GM10248 (cell line): ENCODE results near the gene LPCAT1.

Experiments
- CTCF ChIA-PET: fragments of 300-600 bp; sonication (Branson Sonifier 250); formaldehyde crosslinking; extraction: SDS; loops from one replicate; lab custom pipeline; 2021; ENCODE audit warnings: antibody characterized with exemption; lab: Yijun Ruan, JAX
- POLR2A ChIA-PET: fragments of 350-650 bp; sonication (Branson Sonifier 250); formaldehyde crosslinking; extraction: SDS; loops from one replicate; lab custom pipeline; 2020; ENCODE audit warnings: antibody characterized with exemption; lab: Yijun Ruan, JAX
- DNase-seq: peaks from one replicate; pipeline ENCODE4 v3.0.0; 2012; ENCODE audit errors: extremely low spot score
- TF ChIP-seq, protein P1 (sequence below): IDR thresholded peaks from 2 replicates; pipeline ENCODE4 v1.5.1; 2012; ENCODE audit warnings: mild to moderate bottlenecking, low read depth; ENCODE audit errors: extremely low read depth, missing control alignments, control extremely low read depth

LPCAT1 gene

DNA sequence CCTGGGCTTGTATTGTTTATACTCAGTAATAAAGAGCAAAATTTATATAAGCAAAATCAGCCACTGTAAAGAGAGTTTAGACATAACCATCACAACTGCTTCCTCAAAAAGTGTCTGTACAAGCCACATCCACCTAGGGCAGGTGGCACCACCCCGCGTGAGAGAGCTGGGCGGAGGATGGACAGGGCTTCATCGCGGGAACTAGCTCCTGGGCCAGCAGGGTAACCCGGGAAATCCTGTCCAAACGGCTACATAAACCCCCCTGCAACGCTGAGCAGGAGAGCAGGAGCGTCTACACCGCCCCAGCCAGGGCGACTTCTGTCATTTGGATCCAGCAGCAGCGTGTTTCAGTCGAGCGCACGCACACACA is 79.8 kb downstream of the LPCAT1 start:
- TF ChIP-seq, protein P1, sequence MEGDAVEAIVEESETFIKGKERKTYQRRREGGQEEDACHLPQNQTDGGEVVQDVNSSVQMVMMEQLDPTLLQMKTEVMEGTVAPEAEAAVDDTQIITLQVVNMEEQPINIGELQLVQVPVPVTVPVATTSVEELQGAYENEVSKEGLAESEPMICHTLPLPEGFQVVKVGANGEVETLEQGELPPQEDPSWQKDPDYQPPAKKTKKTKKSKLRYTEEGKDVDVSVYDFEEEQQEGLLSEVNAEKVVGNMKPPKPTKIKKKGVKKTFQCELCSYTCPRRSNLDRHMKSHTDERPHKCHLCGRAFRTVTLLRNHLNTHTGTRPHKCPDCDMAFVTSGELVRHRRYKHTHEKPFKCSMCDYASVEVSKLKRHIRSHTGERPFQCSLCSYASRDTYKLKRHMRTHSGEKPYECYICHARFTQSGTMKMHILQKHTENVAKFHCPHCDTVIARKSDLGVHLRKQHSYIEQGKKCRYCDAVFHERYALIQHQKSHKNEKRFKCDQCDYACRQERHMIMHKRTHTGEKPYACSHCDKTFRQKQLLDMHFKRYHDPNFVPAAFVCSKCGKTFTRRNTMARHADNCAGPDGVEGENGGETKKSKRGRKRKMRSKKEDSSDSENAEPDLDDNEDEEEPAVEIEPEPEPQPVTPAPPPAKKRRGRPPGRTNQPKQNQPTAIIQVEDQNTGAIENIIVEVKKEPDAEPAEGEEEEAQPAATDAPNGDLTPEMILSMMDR = no peak
- CTCF ChIA-PET = no interaction called here
- no peak for DNase-seq

DNA sequence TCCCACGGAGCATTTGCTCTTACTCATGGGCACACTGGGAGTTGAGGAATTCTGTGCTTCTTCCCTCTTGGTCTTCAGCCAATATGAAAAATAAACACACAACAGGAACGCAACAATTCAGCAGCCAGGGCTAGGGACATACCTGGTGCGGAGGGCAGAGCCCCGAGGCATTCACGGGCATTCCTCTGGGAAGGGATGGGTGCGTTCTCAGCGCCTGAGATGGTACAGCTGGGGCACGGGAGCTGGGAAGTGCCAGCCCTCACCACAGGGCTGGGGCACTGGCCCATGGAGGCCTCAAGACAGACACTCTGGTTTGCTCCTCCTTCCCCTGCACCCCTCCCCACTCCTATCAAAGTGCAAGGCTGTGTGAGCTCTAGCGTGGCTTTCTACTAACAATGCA is 80.6 kb downstream of the LPCAT1 start:
- DNase-seq = no peak
- TF ChIP-seq, protein P1 = no peak
- ChIA-PET POLR2A (no interaction called here), CTCF (interaction anchor here (1.1 kb wide), 1 partner anchor 48 kb away, joined by 3 read pairs; no protein-coding TSS in a partner anchor)

More for the DNA sequence above, 79.8 kb downstream of the LPCAT1 start:
- POLR2A ChIA-PET = no interaction called here

DNA sequence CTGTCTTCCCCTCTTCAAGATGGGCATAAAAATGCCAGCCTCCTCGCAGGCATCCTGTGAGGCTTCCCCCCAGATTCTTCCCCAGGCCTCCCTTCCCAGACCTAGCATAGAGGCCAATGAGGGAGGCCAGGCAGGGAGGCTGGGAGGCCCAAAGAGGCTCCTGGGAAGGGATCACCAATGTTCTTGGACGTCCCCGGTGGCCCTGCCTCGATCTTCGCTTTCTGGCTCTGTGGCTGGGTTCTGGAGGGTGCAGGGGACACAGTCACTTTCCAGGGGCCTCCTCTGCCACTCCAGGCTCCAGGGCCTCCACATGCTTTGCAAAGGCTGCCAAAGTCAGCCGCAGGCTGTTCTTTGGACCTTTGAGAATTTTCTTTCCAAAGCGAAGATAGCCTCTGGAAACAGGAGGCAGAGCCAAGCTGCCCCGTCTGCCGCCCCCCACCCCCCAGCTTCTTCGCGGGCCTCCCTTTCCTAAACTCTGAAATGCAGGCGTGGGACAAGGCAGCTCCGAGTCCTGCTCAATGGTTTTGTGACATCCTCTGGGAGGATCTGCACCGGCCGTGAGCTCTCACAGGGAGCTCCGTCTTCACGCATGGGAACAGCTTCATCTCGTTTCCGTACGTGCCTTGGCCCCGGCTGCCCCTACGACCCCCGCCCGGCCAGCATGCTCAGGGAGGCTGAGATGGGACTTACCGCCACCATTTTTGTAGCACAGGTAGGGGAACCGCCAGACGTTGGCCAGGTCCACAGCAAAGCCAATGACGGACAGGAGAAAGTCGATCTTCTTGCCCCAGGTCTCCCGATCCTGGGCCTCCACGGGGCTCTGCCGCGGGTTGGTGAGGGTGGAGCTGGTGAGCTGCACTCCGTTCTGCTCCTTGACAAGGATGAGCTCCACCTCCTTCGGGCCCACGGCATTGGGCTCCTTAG is 81.3 kb downstream of the LPCAT1 start:
- ChIA-PET CTCF (interaction anchor here (0.9 to 1.1 kb wide), 2 partner anchors 9 to 47 kb away, joined by 3 read pairs; no protein-coding TSS in a partner anchor), POLR2A (no interaction called here)
- TF ChIP-seq, protein P1 = no peak
- no peak for DNase-seq

DNA sequence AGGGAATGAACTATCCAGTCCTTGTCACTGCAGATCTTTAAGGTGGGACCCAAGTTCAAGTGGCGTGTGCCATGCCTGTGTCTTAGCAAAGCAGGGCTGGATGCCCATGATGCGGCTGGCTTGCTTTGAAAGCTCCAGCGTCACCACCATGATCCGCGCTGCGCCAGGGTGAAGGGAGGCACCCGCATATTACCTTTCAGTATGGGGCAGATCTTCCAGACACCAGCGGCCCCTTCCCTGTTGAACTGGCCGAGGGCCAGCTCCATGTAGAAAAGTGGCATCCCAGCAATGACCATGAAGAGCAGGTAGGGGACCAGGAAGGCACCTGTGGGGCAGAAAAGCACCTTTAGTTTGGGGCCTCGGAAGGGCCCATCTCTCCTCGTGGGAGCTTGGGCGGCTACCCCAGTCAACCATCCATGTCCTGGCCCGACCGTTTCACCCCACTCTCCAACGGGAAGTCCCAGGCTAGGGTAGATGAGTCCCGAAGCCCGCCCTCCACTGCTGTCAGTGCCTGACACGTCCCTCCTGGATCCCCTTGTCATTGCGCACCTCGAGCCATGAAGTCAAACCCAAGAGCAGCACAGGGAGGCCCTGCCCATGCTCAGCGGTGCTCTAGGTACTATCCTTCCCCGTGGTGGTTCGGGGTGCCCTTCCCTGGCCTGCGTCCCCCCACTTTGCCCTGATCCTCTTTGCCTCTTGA is 82.4 kb downstream of the LPCAT1 start:
- DNase-seq = no peak
- POLR2A ChIA-PET = no interaction called here
- CTCF ChIA-PET = no interaction called here
- TF ChIP-seq, protein P1 = no peak

DNA sequence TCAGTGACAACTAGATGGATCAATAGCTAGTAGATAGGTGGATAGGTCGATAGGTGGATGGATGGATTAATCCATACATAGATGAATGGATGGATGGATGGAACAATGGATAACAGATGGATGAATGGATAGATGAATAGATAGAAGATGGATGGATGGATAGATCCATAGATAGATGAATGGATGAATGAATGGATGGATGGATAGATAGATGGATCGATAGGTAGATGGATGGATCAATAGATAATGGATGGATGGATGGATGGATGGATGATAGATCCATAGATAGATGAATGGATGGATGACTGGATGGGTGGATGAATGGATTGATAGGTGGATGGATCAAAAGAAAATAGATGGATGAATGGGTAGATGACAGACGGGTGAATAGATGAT is 83.7 kb downstream of the LPCAT1 start:
- POLR2A ChIA-PET = no interaction called here
- DNase-seq = no peak
- CTCF ChIA-PET = no interaction called here
- TF ChIP-seq, protein P1 = no peak

DNA sequence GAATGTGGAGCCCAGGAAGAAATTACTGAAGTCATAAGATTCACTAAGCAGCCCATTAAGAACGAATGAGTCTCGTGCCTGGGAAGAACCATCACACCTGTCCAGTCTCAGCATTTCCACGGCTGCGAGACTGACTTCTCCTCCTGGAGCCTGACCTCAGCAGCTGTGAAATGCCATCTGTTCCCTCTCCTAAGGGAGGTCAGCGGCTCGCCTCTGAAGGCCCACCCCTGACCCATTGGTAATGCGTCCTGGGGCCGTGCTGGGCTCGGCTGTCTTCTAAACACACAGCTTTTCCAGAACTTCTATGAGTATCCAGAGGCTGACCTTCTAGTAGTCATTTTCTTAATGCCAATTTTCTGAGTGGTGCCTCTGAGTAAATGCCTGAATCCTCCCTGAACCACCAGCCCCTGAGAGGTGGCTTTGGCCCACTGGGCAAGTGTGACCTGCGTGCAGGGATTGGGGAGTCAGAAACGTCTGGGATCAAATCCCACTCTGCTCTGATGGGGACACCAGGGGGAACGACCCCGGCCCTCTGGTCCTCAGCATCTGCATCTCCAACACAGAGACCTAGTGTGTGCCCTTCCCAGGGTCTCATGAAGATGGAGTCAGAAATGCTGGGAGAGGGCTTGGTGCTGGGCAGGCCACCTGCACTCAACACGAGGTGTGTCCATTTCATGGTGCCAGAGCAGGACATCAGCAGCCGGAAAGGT is 84.2 kb downstream of the LPCAT1 start:
- ChIA-PET CTCF (no interaction called here), POLR2A (no interaction called here)
- DNase-seq = no peak
- TF ChIP-seq, protein P1 = no peak
